Fibroblast of lung (primary cell): ENCODE measurements around the gene FGF14.

Source experiments
- CTCF ChIP-seq, 2 donors: IDR thresholded peaks in 1 of 2; conservative IDR thresholded peaks in 1 of 2; 1 replicate in 1 of 2; 2 replicates in 1 of 2; pipeline ENCODE4 v1.5.1; 2011 to 2012; ENCODE audit warnings: low read length in 2 of 2, control low read depth in 1 of 2, inconsistent platforms in 1 of 2, low read depth in 1 of 2, mild to moderate bottlenecking in 1 of 2
- EZH2 ChIP-seq: IDR thresholded peaks from 2 replicates; pipeline ENCODE4 v1.5.1; 2012; ENCODE audit warnings: low read length, control low read depth, mild to moderate bottlenecking; ENCODE audit errors: missing control alignments

GRCh38 chr13:101711307-101712025 is 690.4 kb downstream of the FGF14 start:
- TF ChIP-seq CTCF (conservative IDR thresholded peaks at IDR 0.05 in 1 of 2, IDR thresholded peaks at IDR 0.05 in 1 of 2; ENCODE audit: low read depth in 1 of 2, low read length in 2 of 2) (no peak), EZH2 (no peak)
